Body of pancreas (tissue), 4 donors: ENCODE results near the gene VOPP1.

Source experiments
- CTCF ChIP-seq, 7 experiments: fragments of 450-650 bp in 4 of 7; fragments of 200-600 bp in 3 of 7; sonication (generic) in 3 of 7; IDR thresholded peaks; one replicate each; pipeline ENCODE4 v1.5.1; 2016 to 2019; ENCODE audit warnings: antibody characterized with exemption in 7 of 7
- POLR2A ChIP-seq, 3 donors: fragments of 450-650 bp; IDR thresholded peaks; one replicate each; pipeline ENCODE4 v1.6.1; 2016; ENCODE audit warnings: antibody characterized with exemption in 3 of 3, mild to moderate bottlenecking in 2 of 3

DNA sequence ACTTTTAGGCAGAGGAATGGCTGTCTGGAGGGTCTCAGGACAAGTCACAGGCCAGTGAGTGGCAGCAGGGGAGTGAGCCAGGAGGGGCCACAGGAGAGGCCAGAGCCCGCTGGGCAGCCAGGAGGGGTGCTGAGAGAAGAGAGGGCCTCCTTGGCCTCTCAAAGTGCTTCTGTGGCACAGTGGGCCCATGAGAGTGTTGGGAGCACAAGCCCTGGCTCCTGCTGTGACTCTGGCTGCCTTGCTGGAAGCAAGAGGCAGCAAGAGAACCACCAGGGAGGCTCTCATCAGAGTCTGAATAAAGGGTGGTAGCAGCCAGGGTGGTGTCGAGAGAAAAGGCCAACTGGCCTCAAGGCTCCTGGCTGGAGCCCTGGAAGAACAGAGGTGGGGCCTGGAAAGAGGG, 91.1 kb downstream of the VOPP1 start:
- TF ChIP-seq CTCF (IDR thresholded peaks at IDR 0.05) = no peak
- TF ChIP-seq POLR2A (IDR thresholded peaks at IDR 0.05) = no peak
